Liver (tissue), 5 donors: ENCODE data around the gene PFKFB4. TPM values are rescaled to one million over a fixed set of nuclear protein-coding genes. Genes with fewer than 3 reads are reported as not detected.

Experiments used
- polyA plus RNA-seq, 2 donors: library from polyadenylated mRNA; stranded (reverse) in 1 of 2; unstranded in 1 of 2; fragments of 200-250 nt in 1 of 2; fragments of >200 nt in 1 of 2; fragmentation: Nextera tagmentation in 1 of 2; extraction: Ambion mirVana in 1 of 2; gene quantifications; one replicate each; pipeline versions ENCODE4 v1.2.1 to v1.2.3, GENCODE V29; 2013 to 2015
- small RNA-seq: library from RNA; depleted of rRNA; stranded (forward); fragments of <200 nt; gene quantifications from one replicate; pipeline ENCODE3, GENCODE V24; 2014
- total RNA-seq, 2 donors: library from RNA; depleted of rRNA; stranded (reverse); fragments of >200 nt; gene quantifications; one replicate each; pipeline ENCODE4 v1.2.3, GENCODE V29; 2014
- donor health status: healthy.
- donor health status: healthy.
- donor health status: healthy.

PFKFB4 gene
- total and polyA plus RNA-seq, 4 donors = 0.46 to 5.3 (median 1.7) TPM

Small RNA genes within 50 kb of the gene (small RNA-seq; reads per million reads assigned to genes)
- gene MIR6823 = not detected

Other genes with a start within 250 kb of the PFKFB4 start
- gene SPINK8, start 223.1 kb downstream of the PFKFB4 start, total RNA-seq = not detected
- not detected for gene SPINK8, start 223.1 kb downstream of the PFKFB4 start, polyA plus RNA-seq
- not detected for gene FBXW12, start 184.6 kb downstream of the PFKFB4 start, total RNA-seq
- not detected for gene FBXW12, start 184.6 kb downstream of the PFKFB4 start, polyA plus RNA-seq
- 100 to 1,000 TPM in 1 of 2 donors, 10 to 100 TPM in 1; 90.0 to 204 TPM for gene PLXNB1, start 126.7 kb downstream of the PFKFB4 start, total RNA-seq
- gene PLXNB1, start 126.7 kb downstream of the PFKFB4 start, polyA plus RNA-seq = 10 to 100 TPM; 38.1 to 55.7 TPM
- gene CCDC51, start 116.7 kb downstream of the PFKFB4 start, total RNA-seq = 10 to 100 TPM in 1 of 2 donors, 1 to 10 TPM in 1; 7.9 to 12.7 TPM
- 10 to 100 TPM in 1 of 2 donors, 1 to 10 TPM in 1; 9.2 to 13.7 TPM for gene CCDC51, start 116.7 kb downstream of the PFKFB4 start, polyA plus RNA-seq
- 10 to 100 TPM; 75.2 to 92.0 TPM for gene TMA7, start 116.5 kb downstream of the PFKFB4 start, total RNA-seq
- gene TMA7, start 116.5 kb downstream of the PFKFB4 start, polyA plus RNA-seq = 100 to 1,000 TPM; 134 to 241 TPM
- gene ATRIP, start 110.1 kb downstream of the PFKFB4 start, total RNA-seq = 1 to 10 TPM; 3.3 to 4.6 TPM
- gene ATRIP, start 110.1 kb downstream of the PFKFB4 start, polyA plus RNA-seq = 1 to 10 TPM; 1.7 to 2.5 TPM
- gene SHISA5, start 52.6 kb downstream of the PFKFB4 start, total RNA-seq = 10 to 100 TPM; 40.7 to 50.3 TPM
- gene SHISA5, start 52.6 kb downstream of the PFKFB4 start, polyA plus RNA-seq = 100 to 1,000 TPM; 101 to 104 TPM
- under 1 TPM in 1 of 2 donors, not detected in 1; 0.08 TPM for gene UCN2, start 7.0 kb upstream of the PFKFB4 start, total RNA-seq
- gene UCN2, start 7.0 kb upstream of the PFKFB4 start, polyA plus RNA-seq = not detected
- under 1 TPM; 0.37 to 0.84 TPM for gene COL7A1, start 38.5 kb upstream of the PFKFB4 start, total RNA-seq
- gene COL7A1, start 38.5 kb upstream of the PFKFB4 start, polyA plus RNA-seq = under 1 TPM; 0.24 to 0.43 TPM
- 100 to 1,000 TPM; 153 to 373 TPM for gene UQCRC1, start 52.8 kb upstream of the PFKFB4 start, total RNA-seq
- gene UQCRC1, start 52.8 kb upstream of the PFKFB4 start, polyA plus RNA-seq = 100 to 1,000 TPM; 275 to 304 TPM
- gene TMEM89, start 65.0 kb upstream of the PFKFB4 start, total RNA-seq = not detected
- gene TMEM89, start 65.0 kb upstream of the PFKFB4 start, polyA plus RNA-seq = not detected
- 10 to 100 TPM in 1 of 2 donors, 1 to 10 TPM in 1; 7.5 to 13.1 TPM for gene SLC26A6, start 78.7 kb upstream of the PFKFB4 start, total RNA-seq
- gene SLC26A6, start 78.7 kb upstream of the PFKFB4 start, polyA plus RNA-seq = 1 to 10 TPM; 4.4 to 5.1 TPM
- under 1 TPM; 0.33 to 0.37 TPM for gene CELSR3, start 106.1 kb upstream of the PFKFB4 start, total RNA-seq
- gene CELSR3, start 106.1 kb upstream of the PFKFB4 start, polyA plus RNA-seq = under 1 TPM; 0.16 to 0.18 TPM
- 10 to 100 TPM in 1 of 2 donors, 1 to 10 TPM in 1; 5.9 to 12.9 TPM for gene NCKIPSD, start 129.1 kb upstream of the PFKFB4 start, total RNA-seq
- 10 to 100 TPM in 1 of 2 donors, 1 to 10 TPM in 1; 7.4 to 10.0 TPM for gene NCKIPSD, start 129.1 kb upstream of the PFKFB4 start, polyA plus RNA-seq
- 10 to 100 TPM; 23.3 to 25.4 TPM for gene IP6K2, start 160.4 kb upstream of the PFKFB4 start, total RNA-seq
- 10 to 100 TPM; 21.8 to 37.6 TPM for gene IP6K2, start 160.4 kb upstream of the PFKFB4 start, polyA plus RNA-seq